GM18519 (cell line): ENCODE measurements around the gene TLE1.
"Not testable (repeated sequence)": the region's sequence is repeated elsewhere in the genome, so short reads cannot be mapped to it uniquely, and the experiment has no call there.

Experiments
- ATAC-seq: cut with Tn5 transposase; IDR thresholded peaks from one replicate; pipeline ENCODE4 v1.9.1; 2021; ENCODE audit warnings: mild to moderate bottlenecking, moderate library complexity; ENCODE audit not compliant: unreplicated experiment, low FRiP score

The TLE1 gene

DNA sequence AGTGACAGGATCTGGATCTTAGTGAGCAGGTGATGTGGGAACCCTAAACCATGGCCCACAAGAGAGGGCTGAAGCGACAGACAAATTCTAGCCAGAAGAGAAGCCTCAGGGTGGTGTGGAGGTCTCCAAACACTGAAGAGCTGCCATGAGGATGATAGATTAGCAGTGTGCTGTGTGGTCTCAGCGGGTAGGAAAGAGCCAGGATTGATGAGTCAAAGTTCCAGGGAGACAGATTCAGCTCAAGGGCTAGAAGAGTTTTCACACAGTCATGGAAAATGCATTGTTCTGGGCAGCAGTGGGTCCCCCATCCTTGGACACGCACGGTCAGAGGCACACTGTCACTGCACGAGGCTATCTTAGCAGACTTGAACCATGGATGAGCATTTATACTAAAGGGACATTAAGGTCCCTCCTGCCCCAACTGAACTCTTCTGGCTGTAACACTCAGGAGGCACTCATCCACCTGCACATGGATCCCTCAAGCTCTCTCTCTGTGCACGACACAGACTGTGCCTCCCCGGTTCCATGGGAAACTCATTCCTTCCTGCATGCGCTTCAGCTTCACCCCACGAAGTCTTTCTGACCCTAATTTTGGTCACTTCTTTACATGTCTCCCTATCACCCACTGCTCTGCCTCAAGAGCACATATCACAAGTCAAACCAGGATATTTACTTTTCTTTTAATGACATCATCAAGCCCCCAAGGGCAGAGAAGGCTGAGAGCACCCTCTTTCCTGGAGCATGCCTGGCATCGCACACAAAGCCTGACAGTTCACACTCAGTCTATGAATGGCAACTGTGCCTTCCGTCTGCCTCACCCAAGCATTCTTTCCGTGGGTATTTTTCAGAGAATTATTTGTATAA is 84.8 kb downstream of the TLE1 start:
- no peak for ATAC-seq

DNA sequence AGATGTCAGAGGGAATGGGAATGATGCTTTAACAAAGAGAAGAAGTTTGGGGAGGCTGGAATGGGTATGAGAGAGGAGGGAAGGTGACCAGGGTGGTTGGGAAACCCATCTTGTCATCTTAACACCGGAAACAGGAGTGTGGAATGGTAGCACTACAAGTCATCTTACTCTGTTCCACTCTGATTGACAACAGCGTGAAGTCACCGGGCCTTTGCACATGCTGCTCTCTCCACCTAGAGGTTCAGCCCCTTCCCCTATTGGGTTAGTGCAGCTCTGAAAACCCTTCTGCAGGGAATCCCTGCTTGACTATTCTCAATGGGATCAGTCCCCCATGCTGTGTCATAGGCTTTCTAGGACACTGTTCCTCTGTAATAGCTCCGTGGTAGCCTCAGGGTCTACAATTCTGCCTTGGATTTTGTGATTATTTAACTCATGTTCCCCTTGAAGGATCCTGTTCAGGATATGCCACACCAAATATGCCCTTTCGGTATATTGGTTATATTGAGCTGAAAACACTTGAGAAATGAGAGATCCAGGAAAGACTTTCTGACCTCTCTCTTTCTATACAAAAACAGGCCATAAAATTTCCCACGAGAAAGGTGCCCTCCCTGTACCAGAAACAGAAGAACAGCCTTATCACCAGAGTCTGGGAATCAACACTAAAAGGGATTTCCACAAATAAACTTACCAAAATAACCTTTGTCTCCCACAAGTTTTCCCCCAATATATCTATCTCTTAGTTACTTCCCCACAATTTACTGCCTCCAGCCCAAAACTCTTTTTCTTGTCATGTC is 86.3 kb downstream of the TLE1 start:
- ATAC-seq = no peak

DNA sequence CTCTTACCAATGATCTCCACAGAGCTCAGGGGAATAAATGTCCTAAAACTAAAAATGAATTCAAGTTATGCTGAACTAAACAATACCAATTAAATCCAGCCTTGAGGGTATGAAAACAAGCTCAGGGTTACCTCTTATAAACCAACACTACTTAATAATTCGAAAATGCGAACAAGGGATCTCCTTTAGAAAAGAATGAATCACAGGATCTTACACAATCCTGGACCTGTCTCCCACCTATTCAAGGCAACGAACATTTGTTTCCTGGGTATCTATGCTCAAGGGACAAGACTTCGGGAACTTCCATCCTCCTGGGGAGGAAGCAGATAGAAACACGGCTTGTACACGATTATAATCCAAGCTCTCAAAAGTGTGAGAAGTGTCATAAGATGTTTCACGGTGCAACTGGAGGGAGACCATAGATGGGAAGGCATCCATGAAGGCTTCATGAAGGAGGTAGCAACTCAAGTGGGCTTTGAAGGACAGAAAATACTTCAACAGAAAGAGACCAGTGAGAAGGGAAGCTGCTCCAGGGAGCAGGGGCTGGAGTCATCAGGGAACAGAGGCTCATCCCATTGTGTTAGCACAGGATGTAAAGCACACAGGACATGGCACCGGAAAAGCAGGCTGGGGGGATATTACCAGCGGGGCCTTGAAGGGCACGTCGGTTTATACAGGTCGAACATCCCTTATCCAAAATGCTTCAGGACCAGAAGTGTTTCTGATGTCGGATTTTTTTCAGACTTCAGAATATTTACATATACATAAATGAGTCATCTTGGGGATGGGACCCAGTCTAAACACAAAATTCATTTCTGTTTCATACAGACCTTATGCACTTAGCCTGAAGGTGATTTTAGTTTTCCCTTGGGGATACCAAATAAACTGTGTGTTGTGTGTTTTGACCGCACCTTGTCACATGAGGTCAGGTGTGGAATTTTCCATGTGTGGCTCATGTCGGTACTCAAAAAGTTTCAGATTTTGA is 87.4 kb downstream of the TLE1 start:
- peak; percentile 82 for ATAC-seq

DNA sequence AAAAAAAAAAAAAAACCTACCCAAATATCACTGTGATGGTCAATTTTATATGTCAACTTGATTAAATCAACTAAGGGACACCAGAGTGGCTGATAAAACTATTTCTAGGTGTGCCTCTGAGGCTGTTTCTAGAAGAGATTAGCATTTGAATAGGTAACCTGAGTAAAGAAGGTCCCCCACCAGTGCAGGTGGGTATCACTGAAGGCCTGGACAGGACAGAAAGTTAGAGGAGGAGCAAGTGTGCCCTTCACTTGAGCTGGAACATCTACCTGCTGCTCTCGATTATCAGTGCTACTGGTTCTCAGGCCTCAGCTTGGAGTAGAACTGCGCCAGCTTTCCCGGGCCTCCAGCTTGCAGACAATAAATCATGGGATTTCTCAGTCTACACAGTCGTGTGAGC is 88.7 kb downstream of the TLE1 start:
- no peak for ATAC-seq

DNA sequence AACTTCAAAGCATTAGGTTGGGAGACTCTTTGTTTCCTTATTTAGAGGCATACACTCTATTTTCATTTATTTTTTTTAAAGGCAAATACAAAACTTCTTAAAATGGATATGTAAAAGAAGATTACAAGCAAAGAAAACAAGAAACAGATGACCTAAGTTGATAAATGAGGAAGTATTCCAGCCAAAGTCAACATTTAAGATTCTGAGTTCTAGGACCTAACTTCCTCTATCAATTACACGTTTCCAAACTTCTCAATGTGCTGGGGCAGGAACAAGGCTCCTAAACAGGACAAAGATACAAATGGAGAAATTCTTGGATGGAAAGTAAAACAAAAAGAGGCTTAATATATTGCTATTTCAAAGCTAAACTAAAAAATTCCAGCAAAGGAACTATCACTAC is 89.5 kb downstream of the TLE1 start:
- no peak for ATAC-seq

DNA sequence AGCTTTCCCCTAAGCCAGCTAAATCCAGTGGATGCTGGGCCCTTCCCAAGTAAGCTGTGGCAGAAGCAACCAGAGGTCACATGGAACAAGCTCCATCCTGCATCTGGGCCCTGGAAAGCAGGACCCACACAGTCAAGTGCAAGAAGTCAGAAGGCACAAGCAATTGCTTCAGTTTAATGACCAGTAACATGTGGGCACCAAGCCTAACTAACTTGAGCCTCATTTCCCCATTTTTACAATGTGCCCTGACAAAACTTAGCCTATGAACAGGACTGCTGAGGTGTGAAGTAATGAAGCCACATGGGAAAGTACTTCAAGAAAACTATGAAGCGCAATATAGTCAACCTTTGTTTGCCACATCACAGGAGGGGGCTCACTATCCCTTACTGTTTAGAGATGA is 90.5 kb downstream of the TLE1 start:
- no peak for ATAC-seq

DNA sequence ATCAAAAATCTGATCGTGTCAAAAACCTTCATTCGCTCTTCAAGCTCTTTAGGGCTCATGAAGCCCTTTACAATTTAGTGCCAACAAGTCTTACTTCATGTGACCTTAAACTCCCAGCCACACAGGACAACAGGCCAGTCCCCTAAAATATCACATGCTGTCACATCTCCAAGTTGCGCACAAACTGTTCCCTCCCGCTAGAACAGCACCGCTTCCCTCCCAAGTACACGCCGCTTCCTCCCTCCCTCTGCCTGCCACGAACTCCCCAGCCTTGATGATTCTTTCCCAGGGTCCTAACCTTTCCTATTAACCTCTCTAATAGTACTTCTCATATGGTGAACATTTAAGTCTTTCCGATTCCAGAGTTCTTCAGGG is 91.2 kb downstream of the TLE1 start:
- ATAC-seq = no peak

DNA sequence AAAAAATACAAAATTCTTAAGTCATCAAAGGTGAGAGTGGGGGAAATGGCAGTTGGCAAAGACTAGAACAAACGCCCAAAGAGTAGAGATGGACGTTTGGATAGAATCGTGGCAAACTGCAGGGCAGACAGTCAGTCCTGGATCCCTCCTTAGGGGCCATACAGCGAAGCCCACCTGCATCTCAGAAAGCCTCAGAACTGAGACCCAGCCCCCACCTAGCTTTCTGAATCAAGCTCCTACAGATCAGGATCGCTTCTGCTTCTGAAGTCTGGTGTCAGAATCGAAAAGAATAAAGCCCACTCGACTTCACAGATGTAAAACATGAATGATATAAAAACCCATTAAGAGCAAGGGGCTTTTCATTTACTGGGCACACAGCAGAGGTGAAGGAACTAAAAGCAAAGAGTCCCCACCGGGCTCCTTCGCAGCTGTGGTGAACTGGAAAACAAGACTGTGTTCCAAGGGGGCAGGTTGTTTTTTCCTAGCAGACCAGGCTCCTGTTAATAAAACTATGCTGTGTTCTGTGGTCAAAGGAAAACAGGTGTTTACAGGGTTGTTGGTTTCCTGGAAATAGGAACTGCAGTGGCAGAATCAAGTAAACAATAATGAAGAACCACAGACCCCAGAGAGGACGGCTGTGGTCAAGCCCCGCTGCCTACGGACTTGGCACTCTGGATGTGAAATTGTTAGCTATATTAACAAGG is 91.8 kb downstream of the TLE1 start:
- no peak for ATAC-seq

DNA sequence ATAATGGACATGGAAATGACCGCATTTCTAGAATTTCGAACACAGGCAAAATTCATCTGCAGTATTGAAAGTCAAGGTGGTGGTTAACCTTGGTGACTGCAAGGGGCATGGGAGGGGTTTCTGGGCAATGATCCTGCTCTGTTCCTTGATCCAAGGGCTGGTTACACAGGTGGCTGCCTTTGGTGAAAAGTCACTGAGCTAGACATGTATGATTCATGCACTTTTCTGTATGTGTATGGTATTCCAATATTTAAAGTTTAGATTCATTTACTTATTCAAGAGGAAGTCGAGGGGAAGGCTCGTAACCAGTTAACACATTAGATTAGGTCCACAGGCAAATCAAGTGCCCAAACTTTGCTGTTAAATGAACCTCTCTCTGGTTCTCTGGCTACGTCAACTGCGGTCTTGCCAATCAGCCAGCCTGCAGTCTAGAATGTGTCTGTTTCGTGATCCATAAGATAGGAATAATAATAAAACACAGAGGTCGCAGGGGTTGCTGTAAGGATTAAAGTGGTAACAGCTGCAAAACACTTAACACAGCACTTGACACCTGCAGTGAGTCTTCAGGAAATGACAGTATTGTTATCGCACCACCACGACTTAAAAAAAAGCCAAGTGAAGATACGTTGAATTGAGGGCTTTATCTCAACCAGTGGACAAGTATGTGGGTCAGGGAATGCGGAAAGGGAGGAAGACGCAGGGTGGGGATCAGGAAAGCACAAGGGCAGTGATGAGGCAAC is 92.5 kb downstream of the TLE1 start:
- ATAC-seq = no peak

DNA sequence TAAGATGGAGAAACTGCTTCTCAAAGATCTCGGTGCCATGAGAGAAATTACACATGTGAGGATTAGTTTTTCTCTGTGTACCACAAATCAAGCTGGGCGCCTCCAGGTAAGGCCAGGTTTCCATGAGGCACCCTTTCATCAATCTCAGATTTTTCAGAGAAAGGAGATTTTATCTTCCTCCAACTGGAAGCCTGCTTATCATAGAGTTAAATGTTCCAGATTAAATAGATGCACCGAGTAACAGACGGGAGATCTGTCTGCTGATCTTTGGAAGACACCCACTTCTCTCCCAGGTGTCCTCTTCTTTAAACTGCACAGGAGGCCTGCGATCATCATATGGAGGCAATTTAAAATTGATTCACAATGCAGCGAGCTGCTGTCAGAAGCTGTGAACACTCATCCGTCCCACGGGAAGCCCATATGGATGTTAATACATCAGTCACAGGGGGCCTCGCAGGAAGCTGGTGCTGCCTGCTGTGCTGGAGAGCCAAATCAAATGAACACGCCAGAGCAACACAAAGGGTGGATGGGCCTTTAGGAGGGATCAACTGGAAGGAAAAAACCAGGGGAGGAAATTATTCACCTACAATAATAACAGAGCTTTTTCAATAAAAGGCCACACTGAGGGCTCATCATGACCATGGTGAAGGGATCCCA is 93.3 kb downstream of the TLE1 start:
- ATAC-seq = no peak

DNA sequence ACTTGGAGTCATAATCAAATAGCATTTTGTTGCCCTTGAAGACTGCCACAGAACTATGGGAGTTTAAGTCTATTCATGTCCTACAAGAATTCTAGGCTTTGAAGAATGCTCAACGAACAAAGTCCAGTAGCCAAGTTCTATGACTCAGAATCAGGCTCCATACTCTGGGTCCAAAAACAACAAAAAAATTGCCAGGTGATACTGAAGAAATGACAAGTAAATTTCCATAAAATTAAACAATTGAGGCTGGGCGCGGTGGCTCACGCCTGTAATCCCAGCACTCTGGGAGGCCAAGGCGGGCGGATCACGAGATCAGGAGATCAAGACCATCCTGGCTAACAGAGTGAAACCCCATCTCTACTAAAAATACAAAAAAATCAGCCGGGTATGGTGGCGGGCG is 94.1 kb downstream of the TLE1 start:
- not testable (repeated sequence) for ATAC-seq

DNA sequence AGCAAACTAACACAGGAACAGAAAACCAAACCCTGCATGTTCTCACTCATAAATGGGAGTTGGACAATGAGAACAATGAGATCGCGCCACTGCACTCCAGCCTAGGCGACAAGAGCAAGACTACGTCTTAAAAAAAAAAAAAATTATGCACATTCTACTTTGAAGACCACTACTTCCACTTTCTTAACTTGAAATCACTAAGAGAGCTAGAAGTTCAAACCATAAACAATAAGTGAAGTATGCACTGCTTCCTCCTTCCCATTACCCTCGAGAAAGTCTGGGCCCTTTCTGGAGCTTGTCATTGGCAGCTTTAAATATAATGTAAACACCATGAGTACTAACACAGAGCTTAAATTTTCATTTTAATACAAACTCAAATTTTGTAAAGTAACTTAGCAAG is 94.9 kb downstream of the TLE1 start:
- ATAC-seq = no peak

DNA sequence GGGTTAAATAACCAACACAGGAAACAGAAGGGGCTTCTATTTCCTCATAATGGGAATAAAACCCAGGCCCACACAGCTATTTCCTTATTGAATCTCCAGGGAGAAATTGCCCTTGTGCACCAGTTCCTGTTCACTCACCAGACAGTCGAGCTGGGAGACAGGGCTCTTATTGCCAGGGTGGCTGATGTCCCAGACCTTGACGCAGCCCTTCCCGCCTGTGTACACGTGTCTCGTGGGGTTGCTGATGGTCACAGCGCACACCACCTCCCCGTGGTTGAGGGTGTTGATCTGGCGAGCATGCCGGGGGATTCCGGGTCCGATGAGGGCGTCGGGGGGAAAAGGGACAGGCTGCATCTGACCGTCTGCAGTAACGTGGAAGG is 96.5 kb downstream of the TLE1 start:
- ATAC-seq = no peak

DNA sequence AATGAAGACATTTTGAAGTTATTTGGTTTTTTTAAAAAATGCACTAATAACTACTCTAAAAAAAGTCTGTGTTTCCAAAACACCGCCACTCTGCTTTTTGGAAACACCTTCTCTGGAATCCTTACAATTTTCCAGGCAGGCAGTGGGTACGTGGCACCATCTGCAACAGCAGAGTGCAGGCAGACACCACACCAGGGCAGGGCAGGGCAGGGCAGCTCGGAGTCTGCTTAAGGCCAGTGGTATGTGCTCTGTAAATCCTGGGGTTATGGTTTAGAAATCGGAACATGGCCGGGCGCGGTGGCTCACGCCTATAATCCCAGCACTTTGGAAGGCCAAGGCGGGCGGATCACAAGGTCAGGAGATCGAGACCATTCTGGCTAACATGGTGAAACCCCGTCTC is 97.6 kb downstream of the TLE1 start:
- no peak for ATAC-seq

DNA sequence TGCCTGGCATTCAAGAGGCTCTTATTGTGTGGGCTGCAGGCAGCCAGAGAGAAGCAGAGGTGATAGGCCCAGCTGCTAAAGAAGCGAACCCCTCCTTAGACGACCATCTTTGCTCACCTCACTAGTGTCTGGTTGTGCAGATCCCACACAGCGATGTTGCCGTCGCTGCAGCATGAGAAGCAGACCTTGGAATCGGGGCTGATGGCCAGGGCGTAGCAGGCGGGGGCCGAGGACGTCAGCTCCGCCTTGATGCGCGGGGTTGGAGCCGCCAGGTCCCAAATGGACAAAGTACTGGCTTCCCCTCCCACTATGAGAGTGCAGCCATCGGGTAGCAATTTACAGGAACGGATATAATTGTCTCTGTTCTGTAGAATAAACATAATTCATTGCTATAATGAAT is 98.7 kb downstream of the TLE1 start:
- ATAC-seq = no peak

DNA sequence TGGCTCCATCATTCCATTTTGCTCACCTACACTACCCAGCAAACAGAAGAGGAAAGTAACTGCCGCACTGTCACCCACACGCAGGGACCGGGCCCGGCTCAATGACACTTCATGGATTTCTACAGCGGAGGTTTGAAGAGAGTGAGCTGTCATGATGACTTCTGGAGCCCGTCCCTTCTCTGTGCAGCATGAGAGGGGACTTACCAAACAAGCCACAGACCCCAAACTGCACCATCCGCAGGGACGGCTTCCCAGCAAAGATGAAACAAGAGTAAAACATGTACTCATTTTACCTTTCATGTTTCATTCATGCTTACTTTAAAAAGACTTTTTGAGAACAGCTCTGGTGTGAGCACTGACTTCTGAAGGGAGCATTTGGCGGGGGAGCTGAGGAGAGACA is 99.5 kb downstream of the TLE1 start:
- no peak for ATAC-seq

DNA sequence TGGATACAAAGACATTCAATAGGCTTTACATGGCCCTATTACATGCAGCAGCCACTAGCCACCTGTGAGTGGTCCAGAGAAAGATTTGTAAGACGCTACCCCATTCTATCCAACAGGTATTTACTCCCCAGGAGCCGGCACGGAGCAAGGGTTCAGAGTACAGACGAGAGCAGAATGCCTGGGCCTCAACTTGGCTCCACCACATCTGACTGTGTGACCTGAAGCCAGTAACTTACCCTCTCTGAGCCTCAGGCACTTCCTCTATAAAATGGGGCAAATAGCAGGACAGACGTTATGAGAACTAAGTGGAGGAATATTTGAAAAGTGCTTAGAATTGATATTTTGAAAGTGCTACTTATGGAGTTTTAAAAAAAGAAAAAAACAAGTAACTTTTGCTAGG is 100.0 kb downstream of the TLE1 start:
- no peak for ATAC-seq

DNA sequence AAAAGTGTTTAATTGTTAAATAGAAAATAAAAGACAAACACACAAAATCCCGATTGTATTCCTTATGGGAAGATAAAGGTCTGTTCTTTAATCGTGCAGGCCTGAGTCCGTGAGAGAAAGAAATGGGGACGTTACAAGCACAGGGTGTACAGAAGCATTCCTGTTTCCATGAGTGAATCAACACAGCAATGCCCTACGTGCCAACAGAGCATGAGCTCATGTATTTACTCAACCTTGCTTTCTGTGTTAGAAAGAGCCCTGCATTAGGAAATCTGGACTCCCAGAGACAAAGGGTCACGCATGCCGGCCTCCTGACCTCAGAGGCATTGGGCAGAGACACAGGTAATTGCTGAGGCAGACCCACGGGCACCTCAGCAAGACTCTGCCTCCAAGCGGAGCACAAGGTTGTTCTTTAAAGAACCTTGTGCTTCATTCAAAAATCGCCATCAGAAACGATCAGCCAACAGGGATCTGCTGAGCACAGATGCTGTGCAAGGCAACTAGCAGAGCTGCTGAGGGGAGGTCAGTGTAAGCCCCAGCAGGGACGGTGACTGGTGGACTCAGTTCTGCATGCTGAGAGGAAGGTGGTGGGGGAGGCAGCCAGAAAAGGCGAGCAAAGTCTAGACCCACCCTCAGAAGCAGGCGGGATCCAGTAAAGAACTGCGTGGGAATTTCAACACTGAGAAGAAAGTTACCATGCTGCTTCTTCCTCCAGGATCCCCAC is 101.0 kb downstream of the TLE1 start:
- ATAC-seq = no peak
